ENCODE results near the gene POLD2. TPM values are rescaled to one million over a fixed set of nuclear protein-coding genes. Genes with fewer than 3 reads are reported as not detected.

Gene POLD2
- total RNA-seq, 3 donors from 2014 or later (not counting 1 experiment from before 2014, with no cell fraction given): 30.1 to 38.3 (median 38.1) TPM

DNA sequence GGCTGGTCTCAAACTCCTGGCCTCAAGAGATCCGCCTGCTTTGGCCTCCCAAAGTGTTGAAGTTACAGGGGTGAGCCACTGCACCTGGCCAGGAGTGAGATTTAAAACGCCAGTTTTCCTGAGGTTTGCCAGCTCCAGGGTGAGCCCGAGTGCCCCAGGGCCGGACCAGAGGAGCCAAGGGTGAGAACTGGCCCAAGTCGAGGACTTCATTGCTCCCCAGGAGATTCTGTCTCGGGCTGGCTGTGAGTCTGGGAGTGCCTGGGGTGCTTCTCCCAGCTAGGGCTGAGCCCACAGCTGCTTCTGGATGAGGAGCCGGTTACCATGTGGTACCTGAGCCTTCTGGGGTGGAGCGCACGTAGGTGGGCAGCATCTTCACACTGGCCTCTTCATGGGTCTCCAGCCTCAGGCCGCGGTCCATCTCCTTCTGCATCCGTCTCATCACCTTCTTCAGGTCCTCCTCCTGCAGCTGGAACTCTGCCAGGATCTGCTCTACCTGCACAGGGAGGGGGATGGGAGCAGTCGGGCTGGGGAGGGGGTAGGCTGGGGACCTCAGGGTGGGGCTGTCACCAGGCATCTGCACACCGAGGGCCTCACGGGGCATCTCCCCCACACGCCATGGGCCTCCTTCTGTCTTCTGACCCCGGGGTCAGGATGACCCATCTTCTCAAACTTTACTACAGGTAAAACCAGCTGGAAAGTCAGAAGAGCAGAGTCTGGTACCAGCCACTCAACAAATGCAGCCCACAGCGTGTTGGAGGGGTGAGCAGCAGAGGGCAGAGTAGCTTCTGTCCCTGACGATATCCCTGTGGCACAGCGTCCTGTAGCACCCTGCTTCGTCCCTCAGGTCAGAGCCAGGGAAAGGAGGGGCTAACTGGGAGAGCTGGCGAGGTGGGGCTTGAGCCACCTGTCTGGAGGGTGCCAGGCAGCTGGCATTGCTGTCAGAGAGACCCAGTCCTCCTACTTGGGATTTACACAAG, 29.9 kb upstream of the POLD2 start:
- no peak for ATAC-seq
- no peak overlapping the region for H3K27ac ChIP-seq (ENCODE audit: low read length)
- intact Hi-C loops (cut with micrococcal nuclease): no loop called here
- no peaks in the 10 kb centered on the region for H3K27me3 ChIP-seq (ENCODE audit: control insufficient read depth, insufficient read depth, low read length)
- Mint-ChIP-seq H3K36me3 (no peaks in the 10 kb centered on the region), H3K27me3 (ENCODE audit: low read depth in 2 of 2) (no peaks in the 10 kb centered on the region), H3K4me1 (no peaks in the 10 kb centered on the region), H3K4me3 (no peak overlapping the region), H3K9me3 (no peaks in the 10 kb centered on the region), H3K27ac (no peak overlapping the region)
- H3K9me3 ChIP-seq (ENCODE audit: control insufficient read depth, insufficient read depth, low read length): no peaks in the 10 kb centered on the region
- TF ChIP-seq, protein P1, sequence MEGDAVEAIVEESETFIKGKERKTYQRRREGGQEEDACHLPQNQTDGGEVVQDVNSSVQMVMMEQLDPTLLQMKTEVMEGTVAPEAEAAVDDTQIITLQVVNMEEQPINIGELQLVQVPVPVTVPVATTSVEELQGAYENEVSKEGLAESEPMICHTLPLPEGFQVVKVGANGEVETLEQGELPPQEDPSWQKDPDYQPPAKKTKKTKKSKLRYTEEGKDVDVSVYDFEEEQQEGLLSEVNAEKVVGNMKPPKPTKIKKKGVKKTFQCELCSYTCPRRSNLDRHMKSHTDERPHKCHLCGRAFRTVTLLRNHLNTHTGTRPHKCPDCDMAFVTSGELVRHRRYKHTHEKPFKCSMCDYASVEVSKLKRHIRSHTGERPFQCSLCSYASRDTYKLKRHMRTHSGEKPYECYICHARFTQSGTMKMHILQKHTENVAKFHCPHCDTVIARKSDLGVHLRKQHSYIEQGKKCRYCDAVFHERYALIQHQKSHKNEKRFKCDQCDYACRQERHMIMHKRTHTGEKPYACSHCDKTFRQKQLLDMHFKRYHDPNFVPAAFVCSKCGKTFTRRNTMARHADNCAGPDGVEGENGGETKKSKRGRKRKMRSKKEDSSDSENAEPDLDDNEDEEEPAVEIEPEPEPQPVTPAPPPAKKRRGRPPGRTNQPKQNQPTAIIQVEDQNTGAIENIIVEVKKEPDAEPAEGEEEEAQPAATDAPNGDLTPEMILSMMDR (IDR thresholded peaks at IDR 0.05): no peak
- DNase-seq: no peak
- H3K4me3 ChIP-seq (ENCODE audit: low read length): no peak overlapping the region
- peaks cover 3% of the 10 kb centered on the region for H3K4me1 ChIP-seq (ENCODE audit: control insufficient read depth, insufficient read depth, low read length)
- H3K36me3 ChIP-seq (ENCODE audit: control insufficient read depth, insufficient read depth, low read length): no peaks in the 10 kb centered on the region
- WGBS (ENCODE audit: insufficient coverage): 89% methylated on average over 22 of the region's 22 CpGs

DNA sequence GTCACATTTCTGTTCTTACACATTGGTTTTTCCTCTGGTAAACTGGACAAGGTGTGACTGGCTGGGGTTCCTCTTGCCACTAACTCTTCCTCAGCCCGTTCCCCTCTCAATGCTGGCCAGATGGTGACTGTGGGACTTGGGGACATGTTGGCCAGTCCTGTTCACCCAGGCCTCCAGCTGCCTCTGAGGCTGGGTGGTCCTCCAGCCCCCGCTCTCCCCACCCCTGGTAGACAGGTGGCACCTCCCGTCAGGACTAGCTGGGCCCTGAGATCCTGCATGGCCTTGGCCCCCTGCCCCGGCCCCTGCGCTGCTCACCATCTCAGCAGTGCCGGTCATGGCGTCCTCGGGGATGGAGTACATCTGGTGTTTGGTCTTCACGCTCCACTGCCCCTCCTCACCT, 28.6 kb upstream of the POLD2 start:
- 92% methylated on average over 9 of the region's 9 CpGs for WGBS (ENCODE audit: insufficient coverage)
- H3K27me3 ChIP-seq (ENCODE audit: control insufficient read depth, insufficient read depth, low read length): no peaks in the 10 kb centered on the region
- no peak overlapping the region for H3K4me3 ChIP-seq (ENCODE audit: low read length)
- H3K36me3 ChIP-seq (ENCODE audit: control insufficient read depth, insufficient read depth, low read length): no peaks in the 10 kb centered on the region
- TF ChIP-seq, protein P1 (IDR thresholded peaks at IDR 0.05): no peak
- H3K4me1 Mint-ChIP-seq: no peaks in the 10 kb centered on the region
- no peak overlapping the region for H3K4me3 Mint-ChIP-seq
- DNase-seq (no peak), ATAC-seq (no peak)
- no peaks in the 10 kb centered on the region for H3K36me3 Mint-ChIP-seq
- no peaks in the 10 kb centered on the region for H3K9me3 ChIP-seq (ENCODE audit: control insufficient read depth, insufficient read depth, low read length)
- H3K4me1 ChIP-seq (ENCODE audit: control insufficient read depth, insufficient read depth, low read length): peaks cover 3% of the 10 kb centered on the region
- H3K27ac Mint-ChIP-seq: no peak overlapping the region
- intact Hi-C loops (cut with micrococcal nuclease): no loop called here
- H3K27me3 Mint-ChIP-seq (ENCODE audit: low read depth in 2 of 2): no peaks in the 10 kb centered on the region
- H3K27ac ChIP-seq (ENCODE audit: low read length): no peak overlapping the region
- no peaks in the 10 kb centered on the region for H3K9me3 Mint-ChIP-seq

DNA sequence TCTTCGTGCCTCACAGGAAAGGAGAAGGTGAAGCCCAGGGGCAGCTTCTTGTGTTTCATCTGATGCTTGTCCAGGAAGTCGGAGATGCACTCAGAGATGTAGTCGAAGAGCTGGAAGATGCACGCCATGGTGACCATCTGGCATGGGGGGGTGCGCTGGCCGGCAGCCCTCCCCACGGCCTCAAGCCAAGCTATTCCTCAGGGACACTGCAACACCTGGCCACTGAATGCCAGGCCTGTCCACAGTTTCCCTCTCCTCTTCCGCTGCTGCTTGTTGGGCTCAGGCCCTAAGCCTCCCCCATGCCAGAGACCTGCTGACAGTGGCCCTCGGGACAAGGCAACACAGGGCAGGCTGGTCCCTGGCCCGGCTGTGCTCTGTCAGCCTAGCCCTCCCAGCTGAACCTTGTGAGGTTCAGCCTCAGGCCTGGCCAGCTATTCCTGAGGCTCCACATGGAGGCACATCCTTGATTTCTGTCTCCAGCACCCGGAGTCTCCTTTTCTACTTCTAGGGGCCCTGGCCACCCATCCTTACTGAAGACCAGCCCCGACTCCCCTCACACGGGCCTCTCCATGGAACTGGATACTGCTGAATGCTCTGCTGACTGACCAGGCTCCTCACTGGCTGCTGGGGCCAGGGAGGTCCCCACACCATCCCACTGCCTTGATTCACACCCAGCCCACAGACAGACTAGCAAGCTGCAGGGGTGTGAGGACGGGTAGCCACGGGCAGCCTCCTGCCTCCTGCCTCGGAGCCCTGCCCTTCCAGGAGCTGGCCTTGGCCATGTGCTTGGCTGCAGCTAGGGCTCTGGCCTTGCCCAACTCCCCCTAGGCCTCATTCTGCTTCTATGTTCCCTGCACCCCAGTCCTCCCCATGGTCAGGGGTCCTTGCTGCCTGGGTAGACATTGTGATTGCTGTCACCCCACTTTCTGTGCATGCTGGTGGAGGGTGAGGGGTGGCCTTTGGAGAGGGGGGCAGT, 27.9 kb upstream of the POLD2 start:
- WGBS (ENCODE audit: insufficient coverage): 92% methylated on average over 16 of the region's 16 CpGs
- Histone ChIP-seq H3K4me1 (ENCODE audit: control insufficient read depth, insufficient read depth, low read length) (peaks cover 6% of the 10 kb centered on the region), H3K27ac (ENCODE audit: low read length) (no peak overlapping the region), H3K27me3 (ENCODE audit: control insufficient read depth, insufficient read depth, low read length) (peaks cover 2% of the 10 kb centered on the region), H3K4me3 (ENCODE audit: low read length) (no peak overlapping the region), H3K9me3 (ENCODE audit: control insufficient read depth, insufficient read depth, low read length) (no peaks in the 10 kb centered on the region), H3K36me3 (ENCODE audit: control insufficient read depth, insufficient read depth, low read length) (no peaks in the 10 kb centered on the region)
- no peaks in the 10 kb centered on the region for H3K27me3 Mint-ChIP-seq (ENCODE audit: low read depth in 2 of 2)
- TF ChIP-seq, protein P1 (IDR thresholded peaks at IDR 0.05): no peak
- H3K4me3 Mint-ChIP-seq: no peak overlapping the region
- ATAC-seq (no peak), DNase-seq (no peak)
- H3K36me3 Mint-ChIP-seq: no peaks in the 10 kb centered on the region
- intact Hi-C loops (cut with micrococcal nuclease): no loop called here
- no peaks in the 10 kb centered on the region for H3K9me3 Mint-ChIP-seq
- no peaks in the 10 kb centered on the region for H3K4me1 Mint-ChIP-seq
- H3K27ac Mint-ChIP-seq: no peak overlapping the region

Data from natural killer cell (primary cell).